ENCODE data around the gene GRSF1.

The GRSF1 gene

GRCh38 chr4:70859066-70859465, 19.4 kb upstream of the GRSF1 start:
- H3K4me2 ChIP-seq (ENCODE audit: low read length), result no peak overlapping the region
- H3K27ac ChIP-seq, result no peak overlapping the region
- H3K36me3 ChIP-seq (ENCODE audit: control insufficient read depth, insufficient read depth, low read length), result no peaks in the 10 kb centered on the region
- H3K4me1 ChIP-seq, result no peaks in the 10 kb centered on the region
- no peak overlapping the region for H2AFZ ChIP-seq
- no peaks in the 10 kb centered on the region for H3K79me2 ChIP-seq
- H3K9me3 ChIP-seq (ENCODE audit: control insufficient read depth, low read length), result no peaks in the 10 kb centered on the region
- no peak overlapping the region for H3K4me3 ChIP-seq (ENCODE audit: low read depth, low read length)
- TF ChIP-seq CTCF (IDR thresholded peaks at IDR 0.05), result no peak
- H3K27me3 ChIP-seq (ENCODE audit: control insufficient read depth, insufficient read depth, low read length), result no peaks in the 10 kb centered on the region
- H3K9ac ChIP-seq, result no peak overlapping the region

- H3K27ac ChIP-seq, result no peak overlapping the region
- no peak overlapping the region for H2AFZ ChIP-seq
- H3K79me2 ChIP-seq, result no peaks in the 10 kb centered on the region
- H3K4me1 ChIP-seq, result no peaks in the 10 kb centered on the region
- no peak for TF ChIP-seq CTCF (IDR thresholded peaks at IDR 0.05)
- no peak overlapping the region for H3K9ac ChIP-seq
- no peak overlapping the region for H3K4me3 ChIP-seq (ENCODE audit: low read depth, low read length)
- no peaks in the 10 kb centered on the region for H3K36me3 ChIP-seq (ENCODE audit: control insufficient read depth, insufficient read depth, low read length)
- no peak overlapping the region for H3K4me2 ChIP-seq (ENCODE audit: low read length)
- no peaks in the 10 kb centered on the region for H3K27me3 ChIP-seq (ENCODE audit: control insufficient read depth, insufficient read depth, low read length)
- H3K9me3 ChIP-seq (ENCODE audit: control insufficient read depth, low read length), result no peaks in the 10 kb centered on the region
Observed at GRCh38 chr4:70858454-70858853, 18.8 kb upstream of the GRSF1 start.

GRCh38 chr4:70855464-70855863, 15.8 kb upstream of the GRSF1 start:
- Histone ChIP-seq H3K9ac (no peak overlapping the region), H3K4me3 (ENCODE audit: low read depth, low read length) (no peak overlapping the region), H2AFZ (no peak overlapping the region), H3K27me3 (ENCODE audit: control insufficient read depth, insufficient read depth, low read length) (no peaks in the 10 kb centered on the region), H3K36me3 (ENCODE audit: control insufficient read depth, insufficient read depth, low read length) (no peaks in the 10 kb centered on the region), H3K4me1 (no peaks in the 10 kb centered on the region), H3K79me2 (no peaks in the 10 kb centered on the region), H3K4me2 (ENCODE audit: low read length) (no peak overlapping the region), H3K9me3 (ENCODE audit: control insufficient read depth, low read length) (no peaks in the 10 kb centered on the region), H3K27ac (no peak overlapping the region)
- no peak for TF ChIP-seq CTCF (IDR thresholded peaks at IDR 0.05)

GRCh38 chr4:70849291-70849690, 9.6 kb upstream of the GRSF1 start:
- no peaks in the 10 kb centered on the region for H3K79me2 ChIP-seq
- H3K36me3 ChIP-seq (ENCODE audit: control insufficient read depth, insufficient read depth, low read length), result no peaks in the 10 kb centered on the region
- H3K27me3 ChIP-seq (ENCODE audit: control insufficient read depth, insufficient read depth, low read length), result no peaks in the 10 kb centered on the region
- no peak overlapping the region for H3K27ac ChIP-seq
- no peak overlapping the region for H3K4me2 ChIP-seq (ENCODE audit: low read length)
- H2AFZ ChIP-seq, result no peak overlapping the region
- H3K9me3 ChIP-seq (ENCODE audit: control insufficient read depth, low read length), result no peaks in the 10 kb centered on the region
- TF ChIP-seq CTCF (IDR thresholded peaks at IDR 0.05), result no peak
- H3K9ac ChIP-seq, result no peak overlapping the region
- no peak overlapping the region for H3K4me3 ChIP-seq (ENCODE audit: low read depth, low read length)
- no peaks in the 10 kb centered on the region for H3K4me1 ChIP-seq

- no peak overlapping the region for H3K4me3 ChIP-seq (ENCODE audit: low read depth, low read length)
- no peaks in the 10 kb centered on the region for H3K36me3 ChIP-seq (ENCODE audit: control insufficient read depth, insufficient read depth, low read length)
- no peaks in the 10 kb centered on the region for H3K9me3 ChIP-seq (ENCODE audit: control insufficient read depth, low read length)
- no peaks in the 10 kb centered on the region for H3K27me3 ChIP-seq (ENCODE audit: control insufficient read depth, insufficient read depth, low read length)
- no peak overlapping the region for H2AFZ ChIP-seq
- TF ChIP-seq CTCF (IDR thresholded peaks at IDR 0.05), result no peak
- no peak overlapping the region for H3K4me2 ChIP-seq (ENCODE audit: low read length)
- no peak overlapping the region for H3K27ac ChIP-seq
- H3K9ac ChIP-seq, result no peak overlapping the region
- no peaks in the 10 kb centered on the region for H3K79me2 ChIP-seq
- H3K4me1 ChIP-seq, result no peaks in the 10 kb centered on the region
Observed at GRCh38 chr4:70844180-70844579, 4.5 kb upstream of the GRSF1 start.

Measured in parathyroid adenoma (tissue), 2 donors.